ENCODE results near the gene HYAL4.
"Not testable (repeated sequence)": the region's sequence is repeated elsewhere in the genome, so short reads cannot be mapped to it uniquely, and the experiment has no call there.

HYAL4 gene

DNA sequence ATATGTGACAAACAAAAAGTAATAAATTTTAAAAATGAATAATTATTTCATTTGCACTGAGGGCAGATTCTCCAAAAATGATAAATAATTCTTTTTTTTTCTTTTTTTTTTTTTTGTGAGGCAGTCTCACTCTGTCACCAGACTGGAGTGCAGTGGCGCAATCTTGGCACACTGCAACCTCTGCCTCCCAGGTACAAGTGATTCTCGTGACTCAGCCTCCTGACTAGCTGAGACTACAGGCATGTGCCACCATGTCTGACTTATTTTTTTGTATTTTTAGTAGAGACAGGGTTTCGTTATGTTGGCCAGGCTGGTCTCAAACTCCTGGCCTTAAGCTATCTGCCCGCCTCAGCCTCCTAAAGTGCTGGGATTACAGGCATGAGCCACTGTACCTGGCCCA, 25.2 kb upstream of the HYAL4 start:
- not testable (repeated sequence) for H3K27me3 ChIP-seq (ENCODE audit: control insufficient read depth in 1 of 2, insufficient read depth in 2 of 2, low read length in 2 of 2); H3K9me3 ChIP-seq (ENCODE audit: control insufficient read depth in 2 of 2, low read length in 2 of 2); H3K36me3 ChIP-seq (ENCODE audit: control insufficient read depth in 2 of 2, insufficient read depth in 2 of 2, low read length in 2 of 2); H3K9ac ChIP-seq (ENCODE audit: low read length in 2 of 2); H3K4me1 ChIP-seq (ENCODE audit: control insufficient read depth, insufficient read depth, low read length); H3K27ac ChIP-seq (ENCODE audit: low read length); H3K4me3 ChIP-seq (ENCODE audit: low read length in 2 of 2)

DNA sequence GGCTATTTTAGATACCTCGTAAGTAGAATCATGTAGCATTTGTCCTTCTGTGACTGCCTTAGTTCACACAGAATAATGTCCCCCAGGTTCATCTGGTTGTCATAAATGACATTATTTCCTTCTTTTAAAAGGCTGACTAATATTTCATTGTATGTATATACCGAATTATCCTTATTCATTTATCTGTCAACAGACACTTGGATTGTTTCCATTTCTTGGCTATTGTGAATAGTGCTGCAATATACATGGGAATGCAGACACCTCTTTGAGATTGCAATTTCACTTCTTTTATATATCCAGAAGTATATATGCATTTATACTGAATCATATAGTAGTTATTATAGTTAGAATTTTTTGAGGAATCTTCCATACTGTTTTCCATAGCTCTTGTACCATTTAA, 24.1 kb upstream of the HYAL4 start:
- Histone ChIP-seq H3K4me3 (ENCODE audit: low read length in 2 of 2) (no peak overlapping the region), H3K27ac (ENCODE audit: low read length) (no peak overlapping the region), H3K9ac (ENCODE audit: low read length in 2 of 2) (no peak overlapping the region), H3K36me3 (ENCODE audit: control insufficient read depth in 2 of 2, insufficient read depth in 2 of 2, low read length in 2 of 2) (no peaks in the 10 kb centered on the region), H3K27me3 (ENCODE audit: control insufficient read depth in 1 of 2, insufficient read depth in 2 of 2, low read length in 2 of 2) (no peaks in the 10 kb centered on the region), H3K9me3 (ENCODE audit: control insufficient read depth in 2 of 2, low read length in 2 of 2) (no peaks in the 10 kb centered on the region), H3K4me1 (ENCODE audit: control insufficient read depth, insufficient read depth, low read length) (no peaks in the 10 kb centered on the region)

DNA sequence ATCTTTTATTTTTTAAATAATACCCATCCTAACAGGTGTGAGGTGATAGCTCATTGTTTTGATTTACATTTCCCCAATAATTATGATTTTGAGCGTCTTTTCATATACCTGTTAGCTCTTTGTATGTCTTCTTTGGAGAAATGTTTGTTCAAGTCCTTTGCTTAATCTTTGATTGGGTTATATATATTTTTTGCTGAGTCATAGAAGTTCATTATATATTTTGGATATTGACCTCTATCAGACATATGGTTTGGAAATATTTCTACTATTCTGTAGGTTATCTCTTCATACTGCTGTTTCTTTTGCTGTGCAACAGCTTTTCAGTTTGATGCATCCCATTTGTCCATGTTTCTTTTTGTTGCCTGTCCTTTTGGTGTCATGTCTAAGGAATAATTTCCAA, 23.6 kb upstream of the HYAL4 start:
- no peaks in the 10 kb centered on the region for H3K36me3 ChIP-seq (ENCODE audit: control insufficient read depth in 2 of 2, insufficient read depth in 2 of 2, low read length in 2 of 2)
- H3K27me3 ChIP-seq (ENCODE audit: control insufficient read depth in 1 of 2, insufficient read depth in 2 of 2, low read length in 2 of 2): no peaks in the 10 kb centered on the region
- no peaks in the 10 kb centered on the region for H3K9me3 ChIP-seq (ENCODE audit: control insufficient read depth in 2 of 2, low read length in 2 of 2)
- no peak overlapping the region for H3K9ac ChIP-seq (ENCODE audit: low read length in 2 of 2)
- no peak overlapping the region for H3K4me3 ChIP-seq (ENCODE audit: low read length in 2 of 2)
- H3K4me1 ChIP-seq (ENCODE audit: control insufficient read depth, insufficient read depth, low read length): no peaks in the 10 kb centered on the region
- H3K27ac ChIP-seq (ENCODE audit: low read length): no peak overlapping the region

DNA sequence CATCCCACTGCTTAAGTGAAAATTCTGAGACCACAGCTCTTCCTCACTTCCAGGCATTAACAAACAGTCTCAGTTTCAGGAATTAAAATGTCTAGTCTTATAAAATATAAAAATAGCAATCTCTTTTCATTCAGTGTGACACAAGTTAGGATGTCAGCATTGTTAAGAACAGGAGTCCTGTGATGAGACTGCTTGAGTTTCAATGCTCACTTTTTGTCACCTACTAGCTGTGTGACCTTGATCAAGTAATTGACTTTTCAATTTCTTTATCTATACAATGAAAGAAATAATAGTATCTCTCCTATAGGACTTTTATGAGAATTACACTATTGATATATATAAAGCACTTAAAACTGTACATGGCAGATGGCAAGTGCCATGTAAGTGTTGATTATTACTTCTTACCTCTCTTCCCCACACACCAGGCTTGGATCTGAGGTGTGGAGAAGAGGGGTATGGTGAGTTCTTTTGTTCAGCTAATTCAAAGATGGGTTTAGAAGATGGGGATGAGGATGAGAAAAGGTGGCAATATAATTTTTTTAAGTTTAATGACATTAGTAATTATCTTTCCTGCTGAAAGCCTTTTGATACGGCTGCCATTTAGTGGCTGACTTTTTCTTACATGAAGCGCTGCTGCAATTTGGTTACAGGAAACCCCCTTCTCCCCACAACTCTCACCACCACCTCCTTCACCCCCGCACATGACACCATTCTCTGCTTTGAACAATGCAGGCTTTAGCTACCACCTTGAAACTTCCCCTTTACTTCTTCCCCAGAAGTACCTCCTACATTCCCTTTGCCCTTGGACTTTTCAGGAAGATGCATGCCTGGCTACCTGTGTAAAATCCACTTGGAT, 20.8 kb upstream of the HYAL4 start:
- Histone ChIP-seq H3K27ac (ENCODE audit: low read length) (no peak overlapping the region), H3K9me3 (ENCODE audit: control insufficient read depth in 2 of 2, low read length in 2 of 2) (no peaks in the 10 kb centered on the region), H3K4me1 (ENCODE audit: control insufficient read depth, insufficient read depth, low read length) (no peaks in the 10 kb centered on the region)

DNA sequence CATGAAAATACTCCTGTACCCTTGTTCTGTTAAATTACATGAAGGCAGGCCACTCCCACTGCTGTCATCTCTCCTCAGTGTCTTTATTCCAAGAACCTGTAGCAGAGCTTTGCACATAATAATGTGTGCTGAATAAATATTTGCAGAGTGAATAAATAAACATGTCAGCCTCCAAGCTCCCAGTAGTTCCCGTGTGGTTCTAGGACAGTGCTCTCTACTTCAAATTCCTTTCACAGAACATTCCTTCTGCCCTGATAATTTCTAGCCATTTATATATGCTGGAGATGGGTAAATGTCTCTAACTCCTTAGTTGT, 20.3 kb upstream of the HYAL4 start:
- no peaks in the 10 kb centered on the region for H3K9me3 ChIP-seq (ENCODE audit: control insufficient read depth in 2 of 2, low read length in 2 of 2)
- no peak overlapping the region for H3K27ac ChIP-seq (ENCODE audit: low read length)
- H3K27me3 ChIP-seq (ENCODE audit: control insufficient read depth in 1 of 2, insufficient read depth in 2 of 2, low read length in 2 of 2): peaks cover 0 to 3% of the 10 kb centered on the region in 2 donors
- no peak overlapping the region for H3K4me3 ChIP-seq (ENCODE audit: low read length in 2 of 2)
- no peaks in the 10 kb centered on the region for H3K4me1 ChIP-seq (ENCODE audit: control insufficient read depth, insufficient read depth, low read length)
- H3K36me3 ChIP-seq (ENCODE audit: control insufficient read depth in 2 of 2, insufficient read depth in 2 of 2, low read length in 2 of 2): no peaks in the 10 kb centered on the region
- H3K9ac ChIP-seq (ENCODE audit: low read length in 2 of 2): no peak overlapping the region

More for the DNA sequence above, 20.8 kb upstream of the HYAL4 start:
- Histone ChIP-seq H3K9ac (ENCODE audit: low read length in 2 of 2) (no peak overlapping the region), H3K4me3 (ENCODE audit: low read length in 2 of 2) (no peak overlapping the region), H3K36me3 (ENCODE audit: control insufficient read depth in 2 of 2, insufficient read depth in 2 of 2, low read length in 2 of 2) (no peaks in the 10 kb centered on the region), H3K27me3 (ENCODE audit: control insufficient read depth in 1 of 2, insufficient read depth in 2 of 2, low read length in 2 of 2) (peaks cover 0 to 3% of the 10 kb centered on the region in 2 donors)

DNA sequence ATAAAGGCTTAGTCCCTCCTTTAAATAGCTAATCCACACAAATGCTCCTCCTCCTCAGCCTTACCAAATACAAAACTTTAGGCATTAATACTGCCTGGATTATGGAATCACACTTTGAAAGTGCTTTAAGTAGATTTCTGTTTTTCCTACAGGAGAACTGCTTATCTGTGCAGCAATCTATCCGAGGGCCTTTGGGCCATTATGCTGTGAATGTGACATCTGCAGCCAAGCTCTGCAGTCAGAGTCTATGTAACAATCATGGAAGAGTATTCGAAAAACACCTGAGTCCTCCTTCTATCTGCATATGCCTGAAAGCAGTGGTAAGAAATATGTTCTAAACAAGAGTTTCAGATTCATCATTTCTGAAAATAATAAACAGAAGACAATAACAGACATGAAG, 16.2 kb upstream of the HYAL4 start:
- Histone ChIP-seq H3K27me3 (ENCODE audit: control insufficient read depth in 1 of 2, insufficient read depth in 2 of 2, low read length in 2 of 2) (peaks cover 0 to 3% of the 10 kb centered on the region in 2 donors), H3K4me1 (ENCODE audit: control insufficient read depth, insufficient read depth, low read length) (no peaks in the 10 kb centered on the region), H3K9ac (ENCODE audit: low read length in 2 of 2) (no peak overlapping the region), H3K4me3 (ENCODE audit: low read length in 2 of 2) (no peak overlapping the region), H3K9me3 (ENCODE audit: control insufficient read depth in 2 of 2, low read length in 2 of 2) (no peaks in the 10 kb centered on the region), H3K27ac (ENCODE audit: low read length) (no peak overlapping the region), H3K36me3 (ENCODE audit: control insufficient read depth in 2 of 2, insufficient read depth in 2 of 2, low read length in 2 of 2) (no peaks in the 10 kb centered on the region)

DNA sequence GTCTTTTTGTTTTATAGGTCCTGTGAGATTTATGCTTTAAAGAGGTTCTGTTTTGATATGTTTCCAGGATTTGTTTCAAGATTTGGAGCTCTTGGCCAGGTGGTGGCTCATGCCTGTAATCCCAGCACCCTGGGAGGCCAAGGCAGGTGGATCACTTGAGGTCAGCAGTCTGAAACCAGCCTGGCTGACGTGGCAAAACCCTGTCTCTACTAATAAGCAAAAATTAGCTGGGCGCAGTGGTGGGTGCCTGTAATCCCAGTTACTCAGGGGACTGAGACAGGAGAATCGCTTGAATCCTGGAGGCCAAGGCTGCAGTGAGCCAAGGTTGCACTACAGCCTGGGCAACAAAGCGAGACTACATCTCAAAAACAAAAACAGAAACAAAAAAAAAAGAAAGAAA, 8.3 kb upstream of the HYAL4 start:
- Histone ChIP-seq H3K4me1 (ENCODE audit: control insufficient read depth, insufficient read depth, low read length) (no peaks in the 10 kb centered on the region), H3K9me3 (ENCODE audit: control insufficient read depth in 2 of 2, low read length in 2 of 2) (no peaks in the 10 kb centered on the region), H3K27ac (ENCODE audit: low read length) (no peak overlapping the region), H3K4me3 (ENCODE audit: low read length in 2 of 2) (no peak overlapping the region), H3K27me3 (ENCODE audit: control insufficient read depth in 1 of 2, insufficient read depth in 2 of 2, low read length in 2 of 2) (no peaks in the 10 kb centered on the region), H3K9ac (ENCODE audit: low read length in 2 of 2) (no peak overlapping the region), H3K36me3 (ENCODE audit: control insufficient read depth in 2 of 2, insufficient read depth in 2 of 2, low read length in 2 of 2) (no peaks in the 10 kb centered on the region)

DNA sequence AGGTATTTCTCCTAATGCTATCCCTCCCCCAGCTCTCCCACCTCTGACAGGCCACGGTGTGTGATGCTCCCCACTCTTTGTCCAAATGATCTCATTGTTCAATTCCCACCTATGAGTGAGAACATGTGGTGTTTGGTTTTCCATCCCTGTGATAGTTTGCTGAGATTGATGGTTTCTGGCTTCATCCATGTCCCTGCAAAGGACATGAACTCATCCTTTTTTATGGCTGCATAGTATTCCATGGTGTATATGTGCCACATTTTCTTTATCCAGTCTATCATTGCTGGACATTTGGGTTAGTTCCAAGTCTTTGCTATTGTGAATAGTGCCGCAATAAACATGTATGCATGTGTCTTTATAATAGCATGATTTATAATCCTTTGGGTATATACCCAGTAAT, 5.9 kb upstream of the HYAL4 start:
- not testable (repeated sequence) for H3K9me3 ChIP-seq (ENCODE audit: control insufficient read depth in 2 of 2, low read length in 2 of 2); H3K4me1 ChIP-seq (ENCODE audit: control insufficient read depth, insufficient read depth, low read length); H3K9ac ChIP-seq (ENCODE audit: low read length in 2 of 2); H3K27me3 ChIP-seq (ENCODE audit: control insufficient read depth in 1 of 2, insufficient read depth in 2 of 2, low read length in 2 of 2); H3K4me3 ChIP-seq (ENCODE audit: low read length in 2 of 2); H3K36me3 ChIP-seq (ENCODE audit: control insufficient read depth in 2 of 2, insufficient read depth in 2 of 2, low read length in 2 of 2); H3K27ac ChIP-seq (ENCODE audit: low read length)

DNA sequence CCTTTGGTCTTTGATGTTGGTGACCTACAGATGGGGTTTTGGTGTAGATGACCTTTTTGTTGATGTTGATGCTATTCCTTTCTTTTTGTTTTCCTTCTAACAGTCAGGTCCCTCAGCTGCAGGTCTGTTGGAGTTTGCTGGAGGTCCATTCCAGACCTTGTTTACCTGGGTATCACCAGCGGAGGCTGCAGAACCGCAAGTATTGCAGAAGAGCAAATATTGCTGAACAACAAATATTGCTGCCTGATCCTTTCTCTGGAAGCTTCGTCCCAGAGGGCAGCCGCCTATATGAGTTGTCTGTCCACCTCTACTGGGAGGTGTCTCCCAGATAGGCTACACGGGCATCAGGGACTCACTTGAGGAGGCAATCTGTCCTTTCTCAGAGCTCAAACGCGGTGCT, 827 bp upstream of the HYAL4 start:
- not testable (repeated sequence) for H3K4me1 ChIP-seq (ENCODE audit: control insufficient read depth, insufficient read depth, low read length); H3K4me3 ChIP-seq (ENCODE audit: low read length in 2 of 2); H3K9me3 ChIP-seq (ENCODE audit: control insufficient read depth in 2 of 2, low read length in 2 of 2); H3K27ac ChIP-seq (ENCODE audit: low read length); H3K9ac ChIP-seq (ENCODE audit: low read length in 2 of 2); H3K36me3 ChIP-seq (ENCODE audit: control insufficient read depth in 2 of 2, insufficient read depth in 2 of 2, low read length in 2 of 2); H3K27me3 ChIP-seq (ENCODE audit: control insufficient read depth in 1 of 2, insufficient read depth in 2 of 2, low read length in 2 of 2)

DNA sequence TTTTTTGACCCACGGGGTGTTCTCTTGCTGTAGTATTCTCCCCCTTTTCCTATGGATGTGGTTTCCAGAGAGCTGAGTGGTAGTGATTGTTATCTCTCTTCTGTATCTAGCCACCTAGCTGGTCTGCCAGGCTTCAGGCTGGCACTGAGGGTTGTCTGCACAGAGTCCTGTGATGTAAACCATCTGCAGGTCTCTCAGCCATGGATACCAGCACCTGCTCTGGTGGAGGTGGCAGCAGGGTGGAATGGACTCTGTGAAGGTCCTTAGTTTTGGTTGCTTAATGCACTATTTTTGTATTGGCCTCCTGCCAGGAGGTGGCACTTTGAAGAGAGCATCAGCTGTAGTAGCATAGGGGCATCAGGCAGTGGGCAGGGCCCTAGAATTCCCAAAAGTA, 851 bp downstream of the HYAL4 start:
- Histone ChIP-seq H3K36me3 (ENCODE audit: control insufficient read depth in 2 of 2, insufficient read depth in 2 of 2, low read length in 2 of 2) (no peaks in the 10 kb centered on the region), H3K4me1 (ENCODE audit: control insufficient read depth, insufficient read depth, low read length) (no peaks in the 10 kb centered on the region), H3K9me3 (ENCODE audit: control insufficient read depth in 2 of 2, low read length in 2 of 2) (no peaks in the 10 kb centered on the region), H3K27me3 (ENCODE audit: control insufficient read depth in 1 of 2, insufficient read depth in 2 of 2, low read length in 2 of 2) (no peaks in the 10 kb centered on the region), H3K27ac (ENCODE audit: low read length) (no peak overlapping the region), H3K4me3 (ENCODE audit: low read length in 2 of 2) (no peak overlapping the region), H3K9ac (ENCODE audit: low read length in 2 of 2) (no peak overlapping the region)

DNA sequence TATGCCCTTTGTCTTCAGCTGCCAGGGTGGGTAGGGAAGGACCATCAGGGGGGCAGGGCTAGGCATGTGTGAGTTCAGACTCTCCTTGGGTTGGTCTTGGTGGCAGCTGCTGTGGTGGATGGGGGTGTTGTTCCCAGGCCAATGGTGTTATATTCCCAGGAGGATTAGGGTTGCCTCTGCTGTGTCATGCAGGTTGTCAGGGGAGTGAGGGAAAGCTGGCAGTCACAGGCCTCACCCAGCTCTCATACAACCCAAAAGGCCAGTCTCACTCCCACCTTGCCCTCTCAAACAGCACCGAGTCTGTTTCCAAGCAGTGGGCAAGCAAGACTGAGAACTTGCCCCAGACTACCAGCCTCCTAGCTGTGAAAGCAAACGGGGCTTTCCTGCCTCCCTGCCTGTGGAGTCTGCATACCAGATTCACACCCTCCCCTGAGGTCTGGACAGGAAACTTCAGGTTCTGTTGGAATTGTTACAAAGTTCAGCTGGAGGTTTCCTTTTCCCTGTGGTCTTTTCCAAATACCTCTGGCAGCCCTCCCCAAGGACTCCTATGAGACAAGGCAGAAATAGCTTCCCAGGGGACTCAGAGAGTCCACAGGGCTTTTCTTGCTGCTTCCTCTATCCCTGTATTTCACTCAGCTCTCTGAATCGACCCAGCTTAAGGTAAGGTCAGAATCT, 1.4 kb downstream of the HYAL4 start:
- no peak overlapping the region for H3K27ac ChIP-seq (ENCODE audit: low read length)
- H3K9me3 ChIP-seq (ENCODE audit: control insufficient read depth in 2 of 2, low read length in 2 of 2): no peaks in the 10 kb centered on the region
- no peaks in the 10 kb centered on the region for H3K4me1 ChIP-seq (ENCODE audit: control insufficient read depth, insufficient read depth, low read length)
- H3K36me3 ChIP-seq (ENCODE audit: control insufficient read depth in 2 of 2, insufficient read depth in 2 of 2, low read length in 2 of 2): no peaks in the 10 kb centered on the region
- H3K27me3 ChIP-seq (ENCODE audit: control insufficient read depth in 1 of 2, insufficient read depth in 2 of 2, low read length in 2 of 2): no peaks in the 10 kb centered on the region
- no peak overlapping the region for H3K4me3 ChIP-seq (ENCODE audit: low read length in 2 of 2)
- H3K9ac ChIP-seq (ENCODE audit: low read length in 2 of 2): no peak overlapping the region
